ENCODE data around the gene ZNF135. TPM values are rescaled to one million over a fixed set of nuclear protein-coding genes. Genes with fewer than 3 reads are reported as not detected.

The ZNF135 gene
- total and polyA plus RNA-seq, 10 of the 15 experiments (the other 5 are each of a cell fraction or from before 2014, with no cell fraction given), result 0.04 TPM; not detected in 9

- TF ChIP-seq E2F4 (IDR thresholded peaks at IDR 0.05; ENCODE audit: low read depth, low read length) (no peak), MAX (IDR thresholded peaks at IDR 0.05; ENCODE audit: low read depth, low read length) (no peak), MTA2 (IDR thresholded peaks at IDR 0.05; ENCODE audit: low read depth) (no peak), SMAD5 (IDR thresholded peaks at IDR 0.05; ENCODE audit: low read depth) (no peak), CHD1 (IDR thresholded peaks at IDR 0.05; ENCODE audit: low read depth, low read length) (no peak), POLR2A (IDR thresholded peaks at IDR 0.05; ENCODE audit: low read depth, low read length) (no peak), BACH1 (IDR thresholded peaks at IDR 0.05; ENCODE audit: borderline replicate concordance) (no peak)
Observed at GRCh38 chr19:58037927-58038687, 21.0 kb upstream of the ZNF135 start (continued).

- intact Hi-C loops (cut with micrococcal nuclease; ENCODE audit: unreplicated experiment), result no loop called here
- Histone ChIP-seq H3K4me1 (ENCODE audit: control insufficient read depth, insufficient read depth, low read length) (no peaks in the 10 kb centered on the region), H3K36me3 (ENCODE audit: control insufficient read depth in 2 of 2, insufficient read depth in 2 of 2, low read length in 1 of 2) (no peaks in the 10 kb centered on the region), H3K9me3 (replicated peaks; ENCODE audit: control insufficient read depth, insufficient read depth, low read length) (peaks cover 5% of the 10 kb centered on the region; the same call in 2 of the 3 replicates), H3K4me3 (no peak overlapping the region), H2AFZ (ENCODE audit: control insufficient read depth, low read depth, low read length) (no peak overlapping the region), H3K4me2 (ENCODE audit: control insufficient read depth, insufficient read depth) (no peak overlapping the region), H3K27me3 (replicated peaks in 1 of 2; ENCODE audit: control insufficient read depth in 2 of 2, insufficient read depth in 2 of 2, low read length in 1 of 2) (no peaks in the 10 kb centered on the region), H3K9ac (ENCODE audit: control insufficient read depth, insufficient read depth, low read length) (no peak overlapping the region), H3K27ac (ENCODE audit: control insufficient read depth, insufficient read depth) (no peak overlapping the region), H3K79me2 (ENCODE audit: control insufficient read depth, insufficient read depth, low read length) (no peaks in the 10 kb centered on the region), H4K20me1 (ENCODE audit: control insufficient read depth, insufficient read depth) (no peaks in the 10 kb centered on the region)
- POLR2A ChIA-PET, result no interaction called here
- CTCF ChIA-PET, result no interaction called here
- SMC1A ChIA-PET (ENCODE audit: uncharacterized antibody, unreplicated experiment), result no interaction called here
- no peak for DNase-seq (ENCODE audit: low read depth, low spot score)
- ATAC-seq, result no peak
- 10% methylated on average over 8 of the region's 8 CpGs for WGBS (ENCODE audit: insufficient coverage, insufficient replicate concordance, low lambda C conversion rate, missing lambda C conversion rate)
- RAD21 ChIA-PET (ENCODE audit: unreplicated experiment), result no interaction called here
- FAIRE-seq, result no peak
- no TSS peak for BruUV-seq (replicated peaks)
- no peak for TF ChIP-seq NR2C2 (IDR thresholded peaks at IDR 0.05; ENCODE audit: borderline replicate concordance, control insufficient read depth, insufficient read length, low read depth)
- TF ChIP-seq ZNF274 (IDR thresholded peaks at IDR 0.05; ENCODE audit: insufficient read depth, insufficient read length), result no peak
- no peak for TF ChIP-seq PAX5 (IDR thresholded peaks at IDR 0.05; ENCODE audit: borderline replicate concordance, low read depth, low read length)
- no peak for TF ChIP-seq MYB (IDR thresholded peaks at IDR 0.05; ENCODE audit: borderline replicate concordance, low read depth, low read length)
- no peak for TF ChIP-seq POLR2AphosphoS2 (IDR thresholded peaks at IDR 0.05; ENCODE audit: low read depth, low read length)
- no peak for TF ChIP-seq SUZ12 (IDR thresholded peaks at IDR 0.05; ENCODE audit: unreplicated experiment)
- TF ChIP-seq EGR1 (IDR thresholded peaks at IDR 0.05; ENCODE audit: borderline replicate concordance in 1 of 2, low read depth in 2 of 2, low read length in 2 of 2), result no peak
- TF ChIP-seq DPF2 (IDR thresholded peaks at IDR 0.05), result no peak
- TF ChIP-seq NBN (IDR thresholded peaks at IDR 0.05), result no peak
- no peak for TF ChIP-seq ZSCAN29 (IDR thresholded peaks at IDR 0.05)
- TF ChIP-seq NR2C1 (IDR thresholded peaks at IDR 0.05), result no peak
- TF ChIP-seq TCF12 (IDR thresholded peaks at IDR 0.05; ENCODE audit: low read depth, low read length), result no peak
- TF ChIP-seq STAT3 (IDR thresholded peaks at IDR 0.05; ENCODE audit: low read depth, low read length), result no peak
- no peak for TF ChIP-seq BACH1 (IDR thresholded peaks at IDR 0.05; ENCODE audit: borderline replicate concordance)
- TF ChIP-seq NFYA (IDR thresholded peaks at IDR 0.05; ENCODE audit: borderline replicate concordance, low read depth, low read length), result no peak
- in situ Hi-C loops (cut with MboI), result no loop called here
Observed at GRCh38 chr19:58038688-58039204, 20.3 kb upstream of the ZNF135 start.
